Medulla oblongata (tissue), 1 donor: Measurements from ENCODE around the gene DUS1L.
"Not testable (repeated sequence)": the region's sequence is repeated elsewhere in the genome, so short reads cannot be mapped to it uniquely, and the experiment has no call there.

Experiments
- DNase-seq: peaks from one replicate; pipeline ENCODE4 v3.0.0-alpha.2; 2015; ENCODE audit errors: extremely low spot score

The DUS1L gene

DNA sequence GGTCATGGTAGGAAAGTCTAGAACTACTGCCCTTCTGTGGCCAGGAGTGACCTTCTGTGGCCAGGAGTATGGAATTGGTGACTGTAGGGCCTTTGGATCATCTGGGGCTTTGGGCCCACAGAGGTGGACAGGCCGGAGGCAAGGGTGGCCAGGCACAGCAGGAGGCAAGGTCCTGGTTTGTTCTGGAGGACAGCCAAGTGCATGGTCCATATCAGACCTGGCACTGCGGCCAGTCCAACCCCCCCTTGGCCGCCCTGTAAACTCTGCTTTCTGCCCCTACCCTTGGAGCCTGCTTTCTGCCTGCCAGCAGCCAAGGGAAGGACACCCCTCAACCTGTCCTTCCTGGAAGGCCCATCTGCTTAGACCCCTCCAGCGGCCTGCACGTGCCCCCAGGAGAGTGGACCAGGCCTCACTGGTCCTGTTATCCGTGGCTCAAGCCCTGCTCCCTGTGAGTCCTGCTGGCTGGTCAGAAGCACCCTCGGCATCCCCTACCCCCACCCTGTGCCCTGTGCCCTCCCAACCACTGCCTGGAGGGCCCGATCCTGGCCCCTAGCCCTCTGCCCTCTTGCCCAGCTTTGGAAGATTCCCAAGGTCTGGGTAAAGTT, 25.8 kb downstream of the DUS1L start:
- DNase-seq: no peak

DNA sequence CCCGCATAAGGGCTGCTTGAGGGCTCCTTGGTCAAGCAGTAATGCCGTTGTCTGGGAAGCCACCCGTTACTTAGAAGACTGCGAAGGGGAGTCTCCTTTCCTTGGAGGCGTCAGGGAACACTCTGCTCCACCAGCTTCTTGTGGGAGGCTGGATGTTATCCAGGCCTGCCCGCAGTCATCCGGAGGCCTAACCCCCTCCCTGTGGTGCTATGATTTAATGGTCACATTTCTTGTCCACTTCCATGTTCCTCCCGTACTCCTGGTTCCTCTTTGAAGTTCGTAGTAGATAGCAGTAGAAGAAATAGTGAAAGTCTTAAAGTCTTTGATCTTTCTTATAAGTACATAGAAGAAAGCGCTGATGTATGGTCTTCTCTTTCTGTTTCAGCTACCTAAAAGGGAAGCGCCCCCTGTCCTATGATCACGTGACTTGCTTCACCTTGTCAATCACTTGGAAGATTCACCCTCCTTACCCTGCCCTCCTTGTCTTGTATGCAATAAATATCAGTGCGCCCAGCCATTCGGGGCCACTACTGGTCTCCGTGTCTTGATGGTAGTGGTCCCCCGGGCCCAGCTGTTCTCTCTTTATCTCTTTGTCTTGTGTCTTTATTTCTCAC, 26.7 kb downstream of the DUS1L start:
- not testable (repeated sequence) for DNase-seq

DNA sequence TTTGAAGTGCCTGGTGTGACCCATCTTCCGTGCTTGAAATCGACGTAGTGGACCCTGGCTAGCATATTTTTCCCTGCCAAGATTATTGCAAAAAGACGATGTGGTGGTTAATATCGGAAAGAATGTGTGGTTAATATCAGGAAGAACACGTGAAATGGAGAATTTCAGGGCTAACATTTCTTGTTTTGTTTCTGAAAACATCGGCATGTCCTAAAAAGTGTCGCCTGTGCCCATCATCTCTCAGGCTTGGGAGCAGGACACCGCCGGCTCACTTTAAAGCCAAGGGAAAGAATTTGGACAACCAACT, 27.8 kb downstream of the DUS1L start:
- DNase-seq: no peak

DNA sequence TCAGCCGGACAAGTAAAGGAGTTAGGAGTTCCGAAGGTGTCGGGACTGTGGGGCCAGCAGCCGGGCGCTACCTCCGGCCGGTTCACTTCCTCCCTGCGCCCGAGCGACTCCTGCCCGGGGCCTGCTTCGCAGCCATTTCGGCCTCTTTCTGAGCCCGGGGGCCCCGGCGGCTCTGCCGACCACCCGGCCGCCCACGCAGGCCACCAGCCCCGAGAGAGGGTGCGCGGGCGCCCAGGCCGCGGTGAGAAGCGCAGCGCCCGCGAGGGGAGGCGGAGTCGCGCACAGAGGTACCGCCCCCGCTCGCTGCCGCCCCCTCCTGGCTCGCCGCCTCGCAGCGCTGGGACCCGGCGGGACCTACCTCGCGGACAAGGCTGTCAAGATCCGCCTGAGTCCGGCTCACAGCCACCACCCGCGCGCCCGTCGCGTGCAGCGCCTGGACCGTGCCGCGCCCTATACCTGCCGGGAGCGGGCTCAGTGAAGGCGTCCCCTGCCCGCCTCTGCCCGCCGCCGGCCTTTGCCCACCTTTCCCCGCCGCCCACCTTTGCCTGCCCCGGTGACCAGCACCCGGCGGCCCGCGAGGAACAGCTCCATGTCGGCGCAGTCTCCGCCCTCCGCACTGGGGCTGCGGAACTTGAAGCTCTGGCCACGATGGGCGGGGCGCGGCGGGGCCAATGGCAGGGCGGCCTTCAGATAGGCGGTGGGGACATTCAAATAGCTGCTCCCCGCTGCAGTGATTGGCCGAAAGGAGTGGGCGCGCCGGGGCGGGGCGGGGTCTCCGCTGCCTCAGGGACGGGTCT, 28.3 kb downstream of the DUS1L start, which contains the start of gene DCXR:
Gene DCXR (minus strand): TSS at position 606 of the 797 bp plus-strand sequence. CDS start 15 bp downstream, at position 591.
- DNase-seq: peak; percentile 97

DNA sequence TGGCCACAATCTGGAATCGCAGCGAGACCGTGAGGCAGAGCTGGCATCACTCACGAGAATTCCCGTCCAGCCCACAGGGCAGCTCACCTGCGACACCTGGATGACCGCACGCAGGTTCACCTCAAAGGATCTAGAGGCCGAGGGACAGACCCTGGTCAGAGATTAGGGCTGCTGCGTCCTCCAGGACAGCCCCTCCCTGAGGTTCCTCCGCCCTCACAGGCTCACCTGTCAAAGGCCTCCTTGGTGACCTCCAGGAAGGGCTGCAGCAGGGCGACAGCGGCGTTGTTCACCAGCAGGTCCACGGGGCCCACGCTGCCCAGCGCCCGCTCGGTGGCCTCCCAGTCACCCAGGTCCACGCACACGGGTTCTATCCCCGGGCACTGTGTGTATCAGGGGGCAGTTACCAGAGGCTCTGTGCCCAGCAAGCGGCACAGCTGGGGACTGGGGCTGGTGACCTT, 28.9 kb downstream of the DUS1L start:
- no peak for DNase-seq

DNA sequence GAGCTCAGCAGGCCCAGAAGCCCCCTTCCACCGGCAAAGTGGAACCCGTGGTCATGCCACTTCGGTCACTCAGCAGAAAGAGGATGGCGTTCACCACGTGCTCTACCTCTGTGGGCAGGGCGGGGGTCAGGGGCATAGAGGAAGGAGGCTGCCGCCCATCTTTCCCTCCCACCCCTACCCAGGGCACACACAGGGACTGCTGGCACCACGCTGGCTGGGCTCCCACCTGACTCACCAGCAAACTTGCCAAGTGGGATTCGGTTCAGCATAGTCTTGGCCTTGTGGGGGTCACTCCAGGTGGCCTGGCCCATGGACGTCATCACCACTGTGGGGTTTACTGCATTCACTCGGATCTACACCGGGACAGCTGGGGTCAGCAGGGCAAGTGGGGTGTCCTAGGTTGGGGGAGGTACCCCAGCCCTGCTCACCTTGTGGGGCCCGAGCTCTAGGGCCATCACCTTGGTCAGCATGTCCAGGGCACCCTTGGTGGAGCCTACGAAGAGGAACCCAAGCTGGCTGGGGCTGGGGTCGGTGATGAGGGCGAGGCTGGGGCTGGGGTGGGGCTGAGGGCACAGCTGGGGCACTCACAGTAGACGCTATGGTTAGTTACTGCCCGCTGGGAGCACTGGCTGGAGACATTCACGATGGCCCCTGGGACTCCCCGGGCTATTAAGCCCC, 29.5 kb downstream of the DUS1L start:
- DNase-seq: no peak

DNA sequence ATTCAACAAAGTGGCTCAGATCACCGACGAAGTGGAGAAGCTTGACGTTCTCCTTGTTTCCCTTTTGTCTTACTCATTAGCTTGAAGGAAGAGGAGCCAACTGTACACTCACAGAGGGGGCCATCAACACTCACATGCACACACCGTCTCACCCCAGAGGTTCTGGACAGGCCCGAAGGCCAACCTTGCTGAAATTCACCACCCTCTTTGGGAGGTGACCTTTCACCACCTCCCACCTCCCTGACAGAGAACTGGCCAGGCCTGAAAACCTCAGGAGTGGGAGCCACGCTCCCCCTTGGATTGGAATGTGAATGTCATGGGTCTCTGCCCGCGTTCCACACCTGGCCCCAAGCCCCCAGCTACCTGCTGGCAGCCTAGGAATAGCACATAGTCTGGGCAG, 30.1 kb downstream of the DUS1L start:
- no peak for DNase-seq

DNA sequence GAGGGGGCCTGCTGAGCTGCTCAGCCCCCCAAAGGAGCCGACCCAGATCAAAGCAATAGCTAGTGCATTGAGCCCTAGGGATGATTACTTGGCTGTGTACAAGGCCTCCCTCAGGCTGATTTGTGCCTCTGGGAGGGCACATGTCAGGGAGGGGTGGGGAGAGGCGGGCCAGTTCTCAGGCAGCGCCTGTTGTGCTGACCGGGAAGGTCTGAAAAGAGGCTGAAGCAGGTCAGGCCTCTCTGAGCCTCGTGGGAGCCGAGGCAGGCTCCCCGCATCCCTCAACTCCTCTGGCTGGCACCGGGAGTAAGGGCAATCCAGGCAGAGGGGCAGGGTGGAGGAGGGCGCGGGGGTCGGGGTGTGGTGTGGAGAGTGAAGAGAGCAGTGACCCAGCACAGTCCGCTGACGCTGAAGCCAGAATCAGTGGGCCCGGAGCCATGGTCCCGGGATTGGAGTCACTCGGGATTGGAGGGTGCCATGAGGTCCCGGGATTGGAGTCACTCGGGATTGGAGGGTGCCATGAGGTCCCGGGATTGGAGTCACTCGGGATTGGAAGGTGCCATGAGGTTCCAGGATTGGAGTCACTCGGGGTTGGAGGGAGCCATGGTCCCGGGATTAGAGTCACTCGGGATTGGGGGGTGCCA, 31.1 kb downstream of the DUS1L start:
- DNase-seq: no peak

DNA sequence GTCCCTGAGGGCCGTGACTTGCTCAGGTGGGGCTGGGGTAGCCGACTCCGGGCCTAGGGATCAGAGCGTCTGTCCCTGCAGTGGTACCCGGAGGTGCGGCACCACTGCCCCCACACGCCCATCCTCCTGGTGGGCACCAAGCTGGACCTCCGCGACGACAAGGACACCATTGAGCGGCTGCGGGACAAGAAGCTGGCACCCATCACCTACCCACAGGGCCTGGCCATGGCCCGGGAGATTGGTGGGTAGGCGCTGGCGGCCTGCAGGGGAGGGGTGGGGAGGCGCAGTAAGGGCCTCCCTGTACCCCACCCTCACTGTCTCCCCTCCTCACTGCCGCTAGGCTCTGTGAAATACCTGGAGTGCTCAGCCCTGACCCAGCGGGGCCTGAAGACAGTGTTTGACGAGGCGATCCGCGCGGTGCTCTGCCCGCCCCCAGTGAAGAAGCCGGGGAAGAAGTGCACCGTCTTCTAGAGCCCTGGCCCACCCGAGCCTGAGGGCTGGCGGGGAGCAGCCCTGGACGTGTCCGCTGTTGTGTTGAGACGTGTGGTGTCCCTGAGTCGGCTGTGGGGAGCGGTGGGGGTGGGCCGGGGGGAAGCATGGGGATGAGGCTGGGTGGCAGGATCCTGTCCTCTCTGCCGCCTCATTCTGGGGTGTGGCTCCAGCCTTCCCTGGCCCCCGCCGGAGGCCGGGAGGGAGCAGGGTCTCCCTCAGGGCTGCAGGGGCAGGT, 32.1 kb downstream of the DUS1L start:
- no peak for DNase-seq

DNA sequence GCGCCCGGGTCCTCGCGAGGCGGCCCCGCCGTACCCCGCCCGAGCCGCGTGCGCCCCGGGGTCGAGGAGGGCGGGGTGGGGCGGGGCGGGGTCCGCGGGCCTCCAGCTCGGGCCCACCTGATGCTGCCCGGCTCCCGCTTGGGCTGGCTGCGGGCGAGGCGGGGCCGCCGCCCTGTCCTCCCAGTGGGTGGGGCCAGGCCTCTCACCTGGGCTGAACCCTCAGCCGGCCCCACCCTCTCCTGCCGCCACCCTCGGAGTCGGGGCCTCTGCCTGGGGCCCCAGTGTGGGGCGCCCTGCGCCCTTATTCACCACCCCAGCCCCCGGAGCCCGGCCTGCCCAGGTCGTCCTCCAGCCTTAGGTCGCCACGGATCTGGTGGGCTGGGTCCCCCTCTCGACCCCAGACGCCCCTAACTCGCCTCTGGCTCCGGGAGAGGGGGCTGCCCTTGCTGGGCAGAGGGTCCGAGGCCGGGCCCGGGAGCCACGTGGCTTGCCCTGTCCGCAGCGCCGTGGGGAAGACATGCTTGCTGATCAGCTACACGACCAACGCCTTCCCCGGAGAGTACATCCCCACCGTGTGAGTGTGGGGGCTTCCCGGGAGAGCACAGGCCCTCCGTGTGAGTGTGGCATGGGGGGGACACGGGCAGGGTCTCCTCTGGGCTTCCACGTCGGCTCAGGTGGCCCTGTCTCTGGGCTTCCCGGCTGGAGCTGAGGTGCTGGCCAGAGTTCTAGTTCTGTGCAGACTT, 33.5 kb downstream of the DUS1L start:
- no peak for DNase-seq

DNA sequence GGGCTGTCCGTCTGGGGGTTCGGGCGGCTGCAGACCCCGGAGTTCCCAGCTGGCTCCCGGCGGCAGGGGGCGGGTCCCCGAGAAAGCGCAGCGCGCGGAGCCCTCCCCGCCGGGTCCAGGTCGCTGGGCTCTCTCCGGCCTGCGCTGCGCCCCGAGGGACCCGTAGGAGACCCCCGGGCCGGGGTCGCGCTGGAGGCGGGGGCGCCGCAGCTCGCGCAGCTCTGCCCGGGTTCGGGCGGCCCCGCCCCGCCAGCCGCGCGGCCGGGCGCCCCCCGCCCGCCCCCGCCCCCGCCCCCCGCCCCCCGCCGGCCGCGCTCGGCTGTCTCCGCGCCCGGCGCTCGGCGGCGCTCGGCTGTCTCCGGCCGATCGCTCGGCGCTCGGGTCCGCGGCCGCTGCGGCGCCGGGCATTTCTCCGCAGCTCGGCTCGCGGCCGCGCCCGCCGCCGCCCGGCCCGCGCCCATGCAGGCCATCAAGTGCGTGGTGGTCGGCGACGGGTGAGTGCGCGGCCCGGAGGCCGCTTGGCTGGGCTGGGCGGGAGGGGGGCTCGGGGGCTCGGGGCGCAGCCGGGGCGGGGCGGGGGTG, 34.2 kb downstream of the DUS1L start, which contains the start of gene RAC3:
Gene RAC3 (plus strand): TSS at position 376 of the 582 bp plus-strand sequence. CDS start 84 bp downstream, at position 460.
- DNase-seq: no peak

DNA sequence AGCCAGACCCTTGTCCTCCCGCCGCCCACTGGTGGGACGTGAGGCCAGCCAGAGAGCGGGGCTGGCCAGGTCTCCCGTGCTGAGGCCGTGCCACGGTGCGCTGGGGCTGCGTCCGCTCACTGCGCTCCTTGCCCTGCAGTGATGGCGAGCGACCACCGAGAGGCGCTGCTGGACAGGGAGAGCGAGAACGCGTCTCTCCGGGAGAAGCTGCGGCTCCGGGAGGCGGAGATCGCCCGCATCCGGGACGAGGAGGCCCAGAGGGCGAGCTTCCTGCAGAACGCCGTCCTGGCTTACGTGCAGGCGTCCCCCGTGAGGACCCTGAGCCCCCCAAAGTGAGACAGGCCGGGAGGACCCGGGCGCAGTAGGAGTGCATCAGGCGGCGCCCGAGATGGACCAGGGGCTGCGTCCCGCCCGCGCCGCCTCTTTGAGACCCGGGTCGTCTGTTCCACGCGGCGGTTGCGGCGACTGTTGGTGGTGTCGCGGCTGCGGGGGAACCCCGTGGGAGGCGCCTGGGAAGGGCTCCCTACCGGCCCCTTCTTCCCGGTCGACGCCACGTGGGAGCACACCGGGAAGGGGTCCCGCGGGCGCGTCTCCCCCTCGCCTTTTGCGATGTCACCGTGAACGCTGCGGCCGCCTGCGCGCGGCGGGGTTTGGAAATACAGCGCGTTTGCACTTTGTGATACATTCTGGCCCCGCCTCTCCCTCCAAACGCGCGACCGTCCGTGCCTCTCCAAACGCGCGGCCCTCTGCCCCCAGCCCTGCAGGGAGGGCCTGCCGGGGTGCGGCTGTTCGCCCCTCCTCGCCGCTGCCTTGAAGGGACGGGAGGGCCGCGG, 34.9 kb downstream of the DUS1L start:
- DNase-seq: peak; percentile 72

DNA sequence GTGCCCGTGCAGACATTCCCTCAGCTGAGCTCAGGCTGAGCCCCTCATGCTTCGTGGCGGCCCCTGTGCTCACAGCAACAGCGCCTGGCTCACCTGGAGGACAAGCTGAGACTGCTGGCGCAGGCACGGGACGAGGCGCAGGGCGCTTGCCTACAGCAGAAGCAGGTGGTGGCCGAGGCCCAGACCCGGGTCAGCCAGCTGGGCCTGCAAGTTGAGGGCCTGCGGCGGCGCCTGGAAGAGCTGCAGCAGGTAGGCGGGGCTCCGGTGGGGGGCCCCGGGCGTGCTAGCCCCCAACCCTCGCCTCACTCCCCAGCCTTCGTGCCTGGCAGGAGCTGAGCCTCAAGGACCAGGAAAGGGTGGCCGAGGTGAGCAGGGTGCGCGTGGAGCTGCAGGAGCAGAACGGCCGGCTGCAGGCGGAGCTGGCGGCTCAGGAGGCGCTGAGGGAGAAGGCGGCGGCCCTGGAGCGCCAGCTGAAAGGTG, 35.6 kb downstream of the DUS1L start:
- DNase-seq: no peak

DNA sequence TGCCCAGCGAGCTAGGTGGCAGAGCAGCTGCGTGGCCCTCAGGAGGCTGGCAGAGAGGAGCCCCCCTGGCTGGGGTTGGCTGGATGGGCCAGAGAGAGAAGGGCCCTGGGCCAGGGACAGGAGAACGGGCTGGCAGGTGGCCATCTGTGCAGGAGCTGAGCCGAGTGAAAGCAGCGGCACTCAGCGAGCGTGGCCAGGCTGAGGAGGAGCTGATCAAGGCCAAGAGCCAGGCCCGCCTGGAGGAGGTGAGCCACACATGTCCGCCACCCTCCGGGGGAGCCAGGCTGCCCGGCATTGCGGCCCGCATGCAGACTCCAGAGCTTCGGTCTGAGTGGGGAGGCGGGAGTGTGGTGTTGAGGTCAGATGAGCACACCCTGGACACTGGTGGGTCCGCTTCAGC, 36.2 kb downstream of the DUS1L start:
- no peak for DNase-seq

DNA sequence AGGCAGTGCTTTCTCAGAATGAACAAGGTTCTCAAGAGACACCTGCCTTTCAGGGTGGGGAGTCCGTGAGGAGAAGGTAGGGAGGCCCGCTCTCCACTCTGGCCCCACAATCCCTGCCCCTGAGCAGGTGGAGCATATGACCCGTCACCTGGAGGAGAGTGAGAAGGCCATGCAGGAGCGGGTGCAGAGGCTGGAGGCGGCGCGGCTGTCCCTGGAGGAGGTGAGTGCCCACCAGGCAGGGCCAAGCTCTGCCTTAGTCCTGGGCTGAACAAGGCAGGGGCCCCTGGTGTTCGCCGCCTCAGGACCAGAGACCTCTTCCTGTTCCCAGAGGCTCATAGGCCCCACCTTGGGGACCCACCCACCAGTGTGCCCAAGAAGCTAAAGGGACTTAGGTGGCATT, 36.6 kb downstream of the DUS1L start:
- no peak for DNase-seq

DNA sequence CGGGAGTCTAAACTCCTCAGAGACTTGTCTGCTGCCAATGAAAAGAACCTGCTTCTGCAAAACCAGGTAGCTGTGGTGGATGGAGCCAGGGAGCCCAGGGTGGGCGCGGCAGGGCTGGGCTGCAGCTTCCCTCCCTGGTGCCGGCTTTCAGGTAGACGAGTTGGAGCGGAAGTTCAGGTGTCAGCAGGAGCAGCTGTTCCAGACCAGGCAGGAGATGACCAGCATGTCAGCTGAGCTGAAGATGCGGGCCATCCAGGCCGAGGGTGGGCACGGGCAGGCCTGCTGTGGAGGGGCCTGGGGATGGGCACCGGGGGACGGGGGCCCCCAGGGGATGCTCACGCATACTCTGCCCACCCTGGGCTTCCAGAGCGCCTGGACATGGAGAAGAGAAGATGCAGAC, 37.4 kb downstream of the DUS1L start:
- no peak for DNase-seq

DNA sequence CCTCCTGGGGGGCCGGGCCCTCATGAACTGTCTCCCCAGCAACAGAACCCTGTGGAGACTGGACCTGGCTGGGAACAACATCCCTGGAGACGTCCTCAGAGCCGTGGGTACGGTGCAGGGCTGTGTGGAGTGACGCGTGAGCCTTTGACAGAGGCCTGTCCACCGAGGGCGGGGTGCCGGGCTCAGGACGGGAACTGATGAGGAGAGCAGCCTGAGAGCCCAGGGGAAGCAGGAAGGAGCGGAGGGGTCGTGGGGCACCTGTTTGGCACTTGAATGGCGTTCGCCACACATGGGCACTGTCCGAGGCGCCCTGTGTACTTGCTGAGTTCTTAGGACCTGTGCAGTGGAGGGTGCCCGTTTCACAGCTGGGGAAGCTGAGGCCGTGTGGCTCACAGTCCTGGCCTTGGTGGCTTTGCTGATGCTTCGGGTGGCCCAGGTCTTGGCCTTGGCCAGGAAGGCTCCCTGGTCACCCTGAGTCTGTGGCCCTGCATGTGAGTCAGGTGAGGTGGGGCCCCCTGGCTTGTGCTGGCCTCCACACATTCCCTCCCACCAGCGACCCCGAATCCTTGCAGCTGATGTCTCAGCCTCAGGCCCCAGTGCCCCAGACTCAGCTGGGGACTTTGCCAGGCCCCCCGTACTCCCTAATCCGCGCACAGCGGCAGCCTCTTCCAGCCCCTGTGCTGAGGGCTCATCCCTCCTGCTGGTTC, 40.0 kb downstream of the DUS1L start:
- DNase-seq: no peak

DNA sequence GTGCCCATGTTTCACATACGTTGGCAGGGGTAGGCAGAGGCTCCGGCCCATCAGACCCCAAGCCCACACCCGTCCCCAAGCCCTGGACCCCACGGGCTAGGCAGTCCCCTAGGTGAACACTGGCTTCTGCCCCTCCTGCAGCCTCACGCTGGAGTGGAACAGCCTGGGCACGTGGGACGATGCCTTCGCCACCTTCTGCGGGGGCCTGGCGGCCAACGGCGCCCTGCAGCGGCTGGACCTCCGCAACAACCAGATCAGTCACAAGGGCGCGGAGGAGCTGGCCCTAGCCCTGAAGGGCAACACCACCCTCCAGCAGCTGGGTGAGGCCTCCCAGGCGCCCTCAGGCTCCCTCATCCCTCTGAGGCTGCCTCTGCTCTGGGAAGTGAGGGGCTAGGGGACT, 40.7 kb downstream of the DUS1L start:
- no peak for DNase-seq
